Renal cortical epithelial cell (primary cell): Measurements from ENCODE around the gene IGSF21. TPM values are rescaled to one million over a fixed set of nuclear protein-coding genes. Genes with fewer than 3 reads are reported as not detected.

Source experiments
- DNase-seq: peaks from one replicate; pipeline ENCODE4 v3.0.0-alpha.2; 2011; ENCODE audit warnings: low read depth
- total RNA-seq: library from RNA; depleted of rRNA; stranded (reverse); fragments of >200 nt; gene quantifications from 2 replicates; pipeline ENCODE4 v1.2.3, GENCODE V29; 2014

IGSF21 gene
- total RNA-seq, 1 donor from 2014 or later: not detected

- DNase-seq: no peak
These were observed 12.3 kb downstream of the IGSF21 start for GRCh38 chr1:18119771-18120377.

GRCh38 chr1:18120638-18121037 lies 13.0 kb downstream of the IGSF21 start:
- no peak for DNase-seq

GRCh38 chr1:18121072-18121820 lies 13.6 kb downstream of the IGSF21 start:
- DNase-seq: no peak

GRCh38 chr1:18123467-18123992 lies 15.9 kb downstream of the IGSF21 start:
- no peak for DNase-seq

- DNase-seq: no peak
These were observed 17.4 kb downstream of the IGSF21 start for GRCh38 chr1:18124977-18125376.

GRCh38 chr1:18126616-18127015 lies 19.0 kb downstream of the IGSF21 start:
- DNase-seq: no peak

- no peak for DNase-seq
These were observed 20.7 kb downstream of the IGSF21 start for GRCh38 chr1:18128298-18128697.

- DNase-seq: no peak
These were observed 22.8 kb downstream of the IGSF21 start for GRCh38 chr1:18130356-18130755.

GRCh38 chr1:18132022-18132710 lies 24.6 kb downstream of the IGSF21 start:
- no peak for DNase-seq

GRCh38 chr1:18132711-18133541 lies 25.3 kb downstream of the IGSF21 start:
- DNase-seq: no peak

GRCh38 chr1:18134324-18135046 lies 26.9 kb downstream of the IGSF21 start:
- DNase-seq: no peak

- no peak for DNase-seq
These were observed 30.3 kb downstream of the IGSF21 start for GRCh38 chr1:18137759-18138345.

GRCh38 chr1:18139198-18139981 lies 31.8 kb downstream of the IGSF21 start:
- no peak for DNase-seq

- DNase-seq: no peak
These were observed 32.8 kb downstream of the IGSF21 start for GRCh38 chr1:18140411-18140810.

GRCh38 chr1:18141661-18142060 lies 34.1 kb downstream of the IGSF21 start:
- no peak for DNase-seq

- DNase-seq: no peak
These were observed 34.9 kb downstream of the IGSF21 start for GRCh38 chr1:18142471-18142870.

- no peak for DNase-seq
These were observed 35.4 kb downstream of the IGSF21 start for GRCh38 chr1:18142969-18143368.

- DNase-seq: no peak
These were observed 36.5 kb downstream of the IGSF21 start for GRCh38 chr1:18144062-18144461.

- no peak for DNase-seq
These were observed 37.5 kb downstream of the IGSF21 start for GRCh38 chr1:18144916-18145647.
